CD4-positive, CD25-positive, alpha-beta regulatory T cell (primary cell): ENCODE data around the gene FEM1C. TPM values are rescaled to one million over a fixed set of nuclear protein-coding genes. Genes with fewer than 3 reads are reported as not detected.

Experiments
- ATAC-seq, 2 donors: fragments of 150-1000 bp; cut with Tn5 transposase; one replicate each; pipeline ENCODE4 v1.10.0; 2021; ENCODE audit warnings: low read depth in 2 of 2, moderate number of reproducible peaks in 2 of 2, moderate library complexity in 1 of 2
- DNase-seq, 3 donors: peaks; one replicate each; pipeline versions ENCODE4 v3.0.0 to v3.0.0-alpha.2; 2012 to 2022; ENCODE audit warnings: mixed read lengths in 1 of 3
- H3K27ac ChIP-seq: one replicate; pipeline ENCODE4 v1.7.0; 2013; ENCODE audit warnings: mild to moderate bottlenecking, low read length; ENCODE audit not compliant: insufficient read depth, poor library complexity, severe bottlenecking
- H3K27me3 ChIP-seq: one replicate; pipeline ENCODE4 v1.7.0; 2013; ENCODE audit warnings: low read length; ENCODE audit not compliant: control insufficient read depth, insufficient read depth
- H3K36me3 ChIP-seq: one replicate; pipeline ENCODE4 v1.7.0; 2013; ENCODE audit warnings: mild to moderate bottlenecking, low read length, moderate library complexity; ENCODE audit not compliant: control insufficient read depth, insufficient read depth
- H3K4me1 ChIP-seq: 2 replicates; pipeline ENCODE4 v1.7.0; 2013; ENCODE audit warnings: mild to moderate bottlenecking, low read length; ENCODE audit not compliant: insufficient read depth, control insufficient read depth, poor library complexity, severe bottlenecking
- H3K4me3 ChIP-seq: one replicate; pipeline ENCODE4 v1.7.0; 2013; ENCODE audit warnings: low read depth, mild to moderate bottlenecking, low read length, moderate library complexity
- H3K9me3 ChIP-seq, 2 experiments: 1 replicate in 1 of 2; 2 replicates in 1 of 2; pipeline ENCODE4 v1.7.0; 2013; ENCODE audit warnings: low read length in 2 of 2, mild to moderate bottlenecking in 1 of 2, moderate library complexity in 1 of 2; ENCODE audit not compliant: control insufficient read depth in 2 of 2
- H3K27ac Mint-ChIP-seq, 3 donors: one replicate each; pipeline ENCODE4 v1.8.0; 2020 to 2022; ENCODE audit warnings: mild to moderate bottlenecking in 3 of 3, mixed read lengths in 3 of 3, moderate library complexity in 2 of 3
- H3K27me3 Mint-ChIP-seq: one replicate; pipeline ENCODE4 v1.8.0; 2022; ENCODE audit warnings: mild to moderate bottlenecking, mixed read lengths
- H3K36me3 Mint-ChIP-seq: one replicate; pipeline ENCODE4 v1.8.0; 2020; ENCODE audit warnings: mixed read lengths
- H3K4me1 Mint-ChIP-seq, 4 donors: one replicate each; pipeline ENCODE4 v1.8.0; 2020 to 2022; ENCODE audit warnings: mixed read lengths in 4 of 4, mild to moderate bottlenecking in 1 of 4
- H3K4me3 Mint-ChIP-seq, 4 donors: one replicate each; pipeline ENCODE4 v1.8.0; 2020 to 2022; ENCODE audit warnings: mild to moderate bottlenecking in 4 of 4, mixed read lengths in 4 of 4, moderate library complexity in 3 of 4
- H3K9me3 Mint-ChIP-seq, 7 donors: one replicate each; pipeline ENCODE4 v1.8.0; 2020 to 2022; ENCODE audit warnings: mixed read lengths in 7 of 7, mild to moderate bottlenecking in 3 of 7, moderate library complexity in 2 of 7
- polyA plus RNA-seq, 4 donors: library from polyadenylated mRNA; unstranded; fragments of 300-500 nt; fragmentation: Illumina TruSeq; gene quantifications; one replicate each; pipeline ENCODE4 v1.2.3, GENCODE V29; 2021
- total RNA-seq: library from RNA; stranded (reverse); gene quantifications from one replicate; pipeline ENCODE4 v1.2.3, GENCODE V29; 2022

FEM1C gene
- total and polyA plus RNA-seq, 5 donors from 2014 or later, result 0.65 to 40.1 (median 3.5) TPM

- Mint-ChIP-seq H3K27me3 (peaks cover 23% of the 10 kb centered on the region), H3K27ac (no peak overlapping the region), H3K9me3 (peaks cover 0 to under 1% (median 0%) of the 10 kb centered on the region in 7 donors), H3K4me3 (no peak overlapping the region), H3K4me1 (peaks cover 0 to 2% (median 0%) of the 10 kb centered on the region in 4 donors), H3K36me3 (no peaks in the 10 kb centered on the region)
- DNase-seq (no peak), ATAC-seq (no peak)
- H3K9me3 ChIP-seq, result no peaks in the 10 kb centered on the region
- no peak overlapping the region for H3K27ac ChIP-seq
- no peak overlapping the region for H3K4me3 ChIP-seq
- peaks cover 8% of the 10 kb centered on the region for H3K27me3 ChIP-seq
- no peaks in the 10 kb centered on the region for H3K36me3 ChIP-seq
- no peaks in the 10 kb centered on the region for H3K4me1 ChIP-seq
Observed at GRCh38 chr5:115471345-115472063, 73.1 kb downstream of the FEM1C start.

GRCh38 chr5:115470921-115471320, 73.7 kb downstream of the FEM1C start:
- H3K4me1 ChIP-seq, result no peaks in the 10 kb centered on the region
- Mint-ChIP-seq H3K4me3 (no peak overlapping the region), H3K4me1 (peaks cover 0 to 2% (median 0%) of the 10 kb centered on the region in 4 donors), H3K9me3 (no peaks in the 10 kb centered on the region), H3K27ac (no peak overlapping the region), H3K36me3 (no peaks in the 10 kb centered on the region), H3K27me3 (peaks cover 25% of the 10 kb centered on the region)
- ATAC-seq (no peak), DNase-seq (no peak)
- H3K27ac ChIP-seq, result no peak overlapping the region
- H3K4me3 ChIP-seq, result no peak overlapping the region
- peaks cover 8% of the 10 kb centered on the region for H3K27me3 ChIP-seq
- H3K36me3 ChIP-seq, result no peaks in the 10 kb centered on the region
- H3K9me3 ChIP-seq, result no peaks in the 10 kb centered on the region

Other genes with a start within 250 kb of the FEM1C start
- 2.3 TPM for gene CCDC112, start 248.1 kb downstream of the FEM1C start, total RNA-seq
- 1 to 10 TPM in 3 of 4 donors, under 1 TPM in 1; 0.89 to 2.7 (median 1.5) TPM for gene CCDC112, start 248.1 kb downstream of the FEM1C start, polyA plus RNA-seq
- 0.67 TPM for gene TICAM2, start 57.7 kb upstream of the FEM1C start, total RNA-seq
- under 1 TPM in 2 of 4 donors, not detected in 2; 0.25 to 0.29 TPM for gene TICAM2, start 57.7 kb upstream of the FEM1C start, polyA plus RNA-seq
- gene TMED7, start 81.3 kb upstream of the FEM1C start, total RNA-seq, result 37.6 TPM
- 10 to 100 TPM; 31.2 to 50.2 (median 33.6) TPM for gene TMED7, start 81.3 kb upstream of the FEM1C start, polyA plus RNA-seq